Lower leg skin (tissue), 4 donors: ENCODE data around the gene DOCK1. TPM values are rescaled to one million over a fixed set of nuclear protein-coding genes. Genes with fewer than 3 reads are reported as not detected.

Source experiments
- DNase-seq, 2 donors: peaks; one replicate each; pipeline ENCODE4 v3.0.0-alpha.2; 2019; ENCODE audit warnings: low spot score in 2 of 2
- H3K4me3 ChIP-seq: fragments of 200-600 bp; sonication (generic); 2 replicates; pipeline ENCODE4 v1.5.1; 2017; ENCODE audit warnings: mild to moderate bottlenecking, low read depth; ENCODE audit not compliant: poor library complexity, severe bottlenecking
- CTCF ChIP-seq, 3 donors: fragments of 450-650 bp; IDR thresholded peaks; one replicate each; pipeline ENCODE4 v1.5.1; 2016; ENCODE audit warnings: antibody characterized with exemption in 3 of 3, mild to moderate bottlenecking in 3 of 3, moderate library complexity in 2 of 3
- POLR2A ChIP-seq, 2 donors: fragments of 450-650 bp; IDR thresholded peaks; one replicate each; pipeline ENCODE4 v1.6.1; 2016 to 2017; ENCODE audit warnings: antibody characterized with exemption in 2 of 2, mild to moderate bottlenecking in 1 of 2, moderate library complexity in 1 of 2
- WGBS, 2 donors: methylation state at CpG; one replicate each; pipeline ENCODE4 v1.1.5; 2018; 5-methylcytosine and 5-hydroxymethylcytosine counted together
- intact Hi-C: fragments of 100-400 bp; cut with DNase I; formaldehyde crosslinking; loops from one replicate; pipeline ENCODE4 v1.15.0; 2023; ENCODE audit warnings: low total_unique reads
- total RNA-seq, 4 donors: library from RNA; depleted of rRNA; stranded (reverse); fragments of >200 nt; gene quantifications; one replicate each; pipeline ENCODE4 v1.1.0, GENCODE V29; 2016

DOCK1 gene
- total RNA-seq, 4 donors from 2014 or later, result 76.6 to 108 (median 83.4) TPM

DNA sequence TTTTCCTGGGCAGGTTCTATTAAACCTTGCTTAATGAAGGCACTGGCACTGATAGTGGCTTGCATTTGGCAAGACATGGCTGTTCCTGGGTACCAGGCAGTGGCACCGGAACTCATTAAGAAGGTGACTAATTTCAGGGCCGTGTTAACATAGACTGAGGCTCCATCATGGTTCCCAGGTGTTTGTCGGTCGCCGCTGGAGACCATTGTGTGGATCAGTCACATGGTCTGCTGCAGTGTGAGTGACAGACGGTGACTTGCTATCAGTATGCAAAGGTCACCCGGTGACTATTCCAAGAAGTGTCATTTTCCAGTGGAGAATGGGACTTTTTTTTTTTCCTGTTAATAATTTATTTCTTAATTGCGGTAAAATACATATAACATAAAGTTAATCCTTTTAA lies 184.9 kb downstream of the DOCK1 start:
- TF ChIP-seq CTCF (IDR thresholded peaks at IDR 0.05) (no peak), POLR2A (IDR thresholded peaks at IDR 0.05) (no peak)
- intact Hi-C loops, result no loop called here
- DNase-seq, result peak in 1 of 2 donors; percentile 31
- no peak overlapping the region for H3K4me3 ChIP-seq
- 94 to 96% methylated on average over 8 of the region's 8 CpGs for WGBS, 2 donors

DNA sequence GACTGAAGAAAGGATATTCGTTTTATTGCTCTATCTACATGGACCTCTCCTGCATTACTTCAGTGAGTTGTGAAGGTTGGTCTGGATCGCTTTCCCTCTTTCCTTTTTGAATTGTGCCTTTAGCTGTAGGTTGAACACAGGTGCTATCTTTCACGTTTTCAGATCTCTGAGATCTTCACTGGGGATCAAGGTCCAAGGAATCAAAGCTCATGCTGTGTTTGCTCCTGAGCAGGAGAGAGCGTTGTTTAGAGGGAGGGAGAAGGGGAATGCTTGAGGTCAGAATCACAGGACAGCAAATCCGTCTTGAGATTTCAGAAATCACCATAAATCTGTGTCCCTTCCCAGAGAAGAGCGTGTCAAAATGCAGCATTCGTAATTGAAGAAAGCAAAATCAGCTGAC lies 186.1 kb downstream of the DOCK1 start:
- no peak overlapping the region for H3K4me3 ChIP-seq
- TF ChIP-seq CTCF (IDR thresholded peaks at IDR 0.05), result no peak
- TF ChIP-seq POLR2A (IDR thresholded peaks at IDR 0.05), result no peak
- 86 to 97% methylated on average over 7 of the region's 7 CpGs for WGBS, 2 donors
- intact Hi-C loops, result no loop called here
- DNase-seq, result no peak

GRCh38 chr10:127092916-127093315 lies 187.7 kb downstream of the DOCK1 start:
- WGBS, 2 donors, result 91% methylated on average over 9 of the region's 9 CpGs

DNA sequence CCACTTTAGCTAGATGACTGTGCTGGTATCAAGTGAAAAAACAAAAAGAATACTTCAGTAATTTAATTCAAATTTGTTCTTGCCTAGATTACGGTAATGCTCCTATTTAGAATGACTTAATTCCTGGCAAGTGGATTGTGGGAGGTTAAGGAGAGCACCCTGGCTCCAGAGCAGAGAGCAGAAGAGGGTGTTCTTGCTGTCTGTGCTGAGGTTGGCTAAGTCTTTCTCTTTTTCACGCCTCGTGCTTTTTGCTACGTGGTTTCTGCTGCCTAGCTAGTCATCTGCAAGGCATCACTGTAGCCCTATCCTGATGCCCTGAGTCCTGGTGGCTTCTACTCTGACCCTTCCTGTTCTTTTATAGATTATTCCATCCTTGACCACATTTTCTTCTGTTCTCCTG lies 189.8 kb downstream of the DOCK1 start:
- TF ChIP-seq CTCF (IDR thresholded peaks at IDR 0.05), result no peak
- TF ChIP-seq POLR2A (IDR thresholded peaks at IDR 0.05), result no peak
- DNase-seq, result peak in 1 of 2 donors; percentile 2
- intact Hi-C loops, result no loop called here
- WGBS, 2 donors, result 91 to 93% methylated on average over 4 of the region's 4 CpGs
- H3K4me3 ChIP-seq, result no peak overlapping the region

More at GRCh38 chr10:127092916-127093315, 187.7 kb downstream of the DOCK1 start:
- TF ChIP-seq POLR2A (IDR thresholded peaks at IDR 0.05) (no peak), CTCF (IDR thresholded peaks at IDR 0.05) (no peak)
- intact Hi-C loops, result no loop called here
- H3K4me3 ChIP-seq, result no peak overlapping the region
- peak in 1 of 2 donors; percentile 21 for DNase-seq

- intact Hi-C loops, result no loop called here
- TF ChIP-seq POLR2A (IDR thresholded peaks at IDR 0.05) (no peak), CTCF (IDR thresholded peaks at IDR 0.05) (no peak)
- H3K4me3 ChIP-seq, result no peak overlapping the region
- no peak for DNase-seq
- WGBS, 2 donors, result 92 to 95% methylated on average over 10 of the region's 10 CpGs
These were observed 195.9 kb downstream of the DOCK1 start for GRCh38 chr10:127100983-127101615.

GRCh38 chr10:127102176-127102575 lies 196.9 kb downstream of the DOCK1 start:
- 82% methylated on average over 3 of the region's 3 CpGs for WGBS, 2 donors
- no peak for TF ChIP-seq POLR2A (IDR thresholded peaks at IDR 0.05)
- intact Hi-C loops, result no loop called here
- H3K4me3 ChIP-seq, result no peak overlapping the region
- no peak for DNase-seq
